Stimulated activated CD4-positive, alpha-beta T cell treated with anti-CD3 and anti-CD28 coated beads, TNF-alpha, amount 100 ng/mL, for 4 hours (primary cell): ENCODE data around the gene SAMD8.
"Not testable (repeated sequence)": the region's sequence is repeated elsewhere in the genome, so short reads cannot be mapped to it uniquely, and the experiment has no call there.

Experiments
- DNase-seq, 3 experiments: peaks; one replicate each; pipeline ENCODE4 v3.0.0-alpha.2; 2020; ENCODE audit warnings: low read depth in 3 of 3

The SAMD8 gene

GRCh38 chr10:75140246-75140645 lies 28.8 kb downstream of the SAMD8 start:
- DNase-seq = no peak

- DNase-seq = no peak
These were observed 31.9 kb downstream of the SAMD8 start for GRCh38 chr10:75143353-75143752.

- DNase-seq = no peak
These were observed 34.1 kb downstream of the SAMD8 start for GRCh38 chr10:75145590-75145989.

DNA sequence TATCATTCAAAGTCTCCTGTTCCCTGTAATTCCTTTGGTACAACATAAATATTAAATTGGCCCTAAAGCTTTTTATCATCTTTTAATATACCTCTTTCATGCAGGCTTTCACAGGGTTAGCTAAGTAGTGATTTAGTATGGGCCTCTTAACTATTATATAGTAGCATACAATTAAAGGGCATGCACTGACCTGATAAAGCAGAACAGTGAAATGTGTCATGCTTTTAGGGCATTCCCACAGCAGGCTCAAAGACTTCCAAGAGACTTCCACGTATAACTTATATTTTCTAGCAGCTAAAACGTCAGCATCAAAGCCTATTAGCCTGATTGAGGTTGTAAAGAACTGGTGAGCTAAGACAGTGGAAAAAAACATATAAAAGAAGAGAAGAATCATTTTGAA lies 35.3 kb downstream of the SAMD8 start:
- DNase-seq = no peak

- no peak for DNase-seq
These were observed 39.2 kb downstream of the SAMD8 start for GRCh38 chr10:75150656-75151055.

- DNase-seq = no peak
These were observed 48.1 kb downstream of the SAMD8 start for GRCh38 chr10:75159519-75159918.

DNA sequence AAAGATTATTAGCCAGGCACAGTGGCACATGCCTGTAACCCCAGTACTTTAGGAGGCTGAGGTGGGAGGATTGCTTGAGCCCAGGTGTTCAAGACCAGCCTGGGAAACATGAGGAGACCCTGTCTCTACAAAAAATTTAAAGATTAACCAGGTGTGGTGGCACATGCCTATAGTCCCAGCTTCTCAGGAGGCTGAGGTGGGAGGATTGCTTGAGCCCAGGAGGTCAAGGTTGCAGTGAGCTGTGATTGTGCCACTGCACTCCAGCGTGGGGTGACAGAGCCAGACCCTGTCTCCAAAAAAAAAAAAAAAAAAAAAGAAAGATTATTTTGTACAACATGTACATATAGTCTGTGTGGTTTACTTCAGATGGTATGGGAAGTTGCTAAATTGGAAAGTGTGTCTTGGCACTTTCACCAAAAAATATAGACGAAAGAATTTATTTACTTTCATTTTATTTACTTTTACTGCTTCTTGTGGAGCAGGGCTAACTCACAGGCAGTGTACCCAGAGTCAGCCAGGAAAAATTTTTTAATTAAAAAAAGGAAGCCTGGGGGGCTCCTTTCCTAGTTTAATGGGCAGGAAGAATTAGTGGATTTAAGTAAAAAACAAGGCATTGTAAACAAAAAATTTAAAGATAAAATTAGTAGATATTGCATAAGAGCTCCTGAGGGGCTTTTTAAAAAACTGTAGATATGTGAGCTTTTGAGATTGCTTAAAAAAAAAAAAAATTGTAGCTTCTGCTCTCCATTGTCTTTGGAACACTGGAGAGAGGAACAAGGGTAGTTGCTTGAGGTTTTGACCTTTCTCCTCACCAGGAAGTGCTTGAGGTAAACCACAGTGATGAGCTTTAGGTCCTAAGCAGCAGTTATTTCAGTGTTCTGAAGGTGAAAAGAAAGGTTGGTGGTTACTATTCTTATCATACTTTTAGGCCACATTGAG lies 54.5 kb downstream of the SAMD8 start:
- DNase-seq = no peak

- no peak for DNase-seq
These were observed 55.1 kb downstream of the SAMD8 start for GRCh38 chr10:75166623-75166972.

DNA sequence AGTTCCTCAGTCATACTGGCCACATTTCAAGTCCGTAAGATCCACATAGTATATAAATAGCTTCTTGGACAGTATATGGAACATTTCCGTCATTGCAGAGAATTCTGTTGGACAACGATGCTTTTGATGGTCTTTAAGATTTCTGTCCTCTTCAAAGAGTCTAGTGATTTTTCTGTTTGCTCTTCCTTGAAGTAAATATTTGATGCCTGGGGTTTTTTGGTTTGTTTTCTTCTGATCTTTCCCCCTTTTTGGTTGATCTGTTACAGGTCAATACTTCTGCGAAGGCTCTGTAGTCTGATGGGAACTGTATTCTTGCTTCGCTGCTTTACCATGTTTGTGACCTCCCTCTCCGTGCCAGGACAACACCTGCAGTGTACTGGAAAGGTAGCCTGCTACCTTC lies 56.8 kb downstream of the SAMD8 start:
- no peak for DNase-seq

DNA sequence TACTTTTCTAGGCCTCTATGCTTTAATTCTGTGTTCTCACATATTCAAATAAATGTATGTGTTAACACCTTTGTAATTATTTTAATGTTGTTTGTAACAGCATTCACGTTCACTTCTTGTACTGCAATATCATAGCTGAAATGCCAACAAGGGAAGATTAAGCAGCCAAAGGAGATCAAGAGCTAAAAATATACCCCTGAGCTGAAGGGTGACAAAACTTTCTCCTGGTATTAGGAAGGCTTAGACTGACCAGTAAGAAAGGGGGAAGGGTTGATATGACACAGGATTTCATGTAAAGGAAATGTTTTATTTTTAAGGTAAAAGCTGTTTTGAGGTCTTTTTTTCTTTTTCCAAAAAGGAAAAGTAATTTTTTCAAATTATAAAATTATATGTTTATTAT lies 58.8 kb downstream of the SAMD8 start:
- no peak for DNase-seq

DNA sequence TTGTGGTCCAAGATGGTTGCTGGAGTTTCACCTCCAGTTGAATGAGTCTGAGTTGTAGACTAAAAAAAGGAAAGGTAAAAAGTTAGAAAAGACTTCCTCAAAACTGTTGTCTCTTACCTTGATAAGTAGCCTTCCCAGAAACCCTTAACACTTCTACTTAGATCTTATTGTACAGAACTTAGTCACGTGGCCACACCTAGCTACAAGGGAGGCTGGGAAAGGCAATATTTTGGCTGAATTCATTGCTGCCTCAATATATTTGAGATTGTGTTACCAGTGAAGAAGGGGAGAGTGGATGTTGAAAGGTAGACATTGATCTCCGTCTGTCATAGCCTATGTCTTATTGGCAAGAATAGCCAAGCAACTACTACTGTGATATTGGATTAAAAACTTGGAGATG lies 63.6 kb downstream of the SAMD8 start:
- DNase-seq = no peak

DNA sequence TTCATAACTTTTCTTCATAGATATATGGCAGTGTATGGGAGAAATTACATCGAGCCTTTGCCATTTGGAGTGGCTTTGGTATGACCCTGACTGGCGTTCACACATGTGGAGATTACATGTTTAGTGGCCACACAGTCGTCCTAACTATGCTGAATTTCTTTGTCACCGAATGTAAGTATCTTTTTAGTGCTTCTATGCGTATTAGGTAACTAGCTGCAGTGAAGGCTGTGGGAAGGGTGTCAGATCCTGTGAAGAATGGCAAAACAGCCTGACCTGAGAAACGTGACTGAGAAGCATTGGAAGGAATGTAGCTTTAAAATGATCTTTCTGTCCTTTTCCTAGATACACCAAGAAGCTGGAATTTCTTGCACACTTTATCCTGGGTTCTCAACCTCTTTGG lies 64.6 kb downstream of the SAMD8 start:
- no peak for DNase-seq

DNA sequence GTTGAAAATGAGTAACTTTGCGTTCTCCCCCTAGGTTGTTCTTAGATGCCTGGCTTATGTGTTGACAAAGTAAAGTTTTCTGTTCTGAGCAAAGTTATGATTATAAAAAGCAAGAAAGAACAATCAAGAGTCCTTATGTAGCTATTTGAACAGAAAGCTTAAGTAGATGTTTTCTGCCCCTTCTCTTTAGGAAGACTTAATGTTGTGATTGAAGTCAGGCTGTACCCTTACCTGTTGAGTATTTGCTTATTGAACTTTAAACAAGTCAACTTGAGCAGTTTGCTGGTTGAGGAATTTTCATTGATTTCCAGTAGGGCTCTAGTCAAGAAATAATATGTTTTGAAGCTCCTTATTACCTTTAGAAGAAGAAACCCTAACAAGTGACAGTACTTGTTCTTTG lies 65.3 kb downstream of the SAMD8 start:
- no peak for DNase-seq

DNA sequence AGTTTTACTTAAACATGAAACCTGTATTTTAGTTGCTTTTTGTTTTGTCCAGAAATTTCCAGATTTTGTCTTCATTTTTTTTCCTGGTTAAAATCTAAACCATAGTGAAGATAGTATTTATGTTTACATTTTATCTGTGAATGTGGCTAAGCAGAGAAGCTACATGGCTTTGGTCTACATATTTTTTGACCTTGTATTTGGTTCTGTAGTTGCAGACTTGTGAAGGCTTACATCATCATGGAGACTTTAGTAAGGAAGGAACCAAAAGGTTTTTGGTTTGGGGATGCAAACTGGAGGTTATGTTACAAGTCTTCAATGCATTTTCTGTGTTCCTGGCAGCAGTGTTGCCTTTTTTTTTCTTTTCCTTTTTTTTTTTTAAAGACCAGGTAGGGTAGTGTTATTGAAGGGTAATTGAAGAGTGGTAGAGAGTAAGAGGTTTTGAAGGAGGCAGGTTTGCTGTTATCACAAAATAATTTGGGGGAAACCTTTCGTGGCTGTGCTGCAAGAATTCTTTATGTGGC lies 68.3 kb downstream of the SAMD8 start:
- DNase-seq = no peak

DNA sequence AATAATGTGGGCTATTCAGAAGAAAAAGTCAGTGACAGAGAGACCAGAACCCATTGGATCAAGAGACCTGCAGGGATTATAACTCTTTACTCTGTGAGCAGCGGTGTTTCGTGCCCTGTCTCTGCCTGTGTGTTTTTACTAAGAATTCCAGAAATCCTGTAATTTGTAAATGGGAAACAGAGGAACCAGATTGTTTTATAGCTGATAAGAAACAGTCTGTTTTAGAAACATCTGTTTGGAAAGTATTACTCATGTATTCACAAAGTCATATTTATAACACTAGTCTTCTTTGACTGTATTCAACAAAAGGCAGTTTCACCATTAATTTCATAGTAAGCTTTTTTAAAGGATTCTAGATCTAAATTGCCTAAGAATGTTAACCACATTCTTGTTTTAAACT lies 69.1 kb downstream of the SAMD8 start:
- DNase-seq = no peak

- no peak for DNase-seq
These were observed 69.6 kb downstream of the SAMD8 start for GRCh38 chr10:75181073-75181472.

- no peak for DNase-seq
These were observed 74.9 kb downstream of the SAMD8 start for GRCh38 chr10:75186310-75186709.

DNA sequence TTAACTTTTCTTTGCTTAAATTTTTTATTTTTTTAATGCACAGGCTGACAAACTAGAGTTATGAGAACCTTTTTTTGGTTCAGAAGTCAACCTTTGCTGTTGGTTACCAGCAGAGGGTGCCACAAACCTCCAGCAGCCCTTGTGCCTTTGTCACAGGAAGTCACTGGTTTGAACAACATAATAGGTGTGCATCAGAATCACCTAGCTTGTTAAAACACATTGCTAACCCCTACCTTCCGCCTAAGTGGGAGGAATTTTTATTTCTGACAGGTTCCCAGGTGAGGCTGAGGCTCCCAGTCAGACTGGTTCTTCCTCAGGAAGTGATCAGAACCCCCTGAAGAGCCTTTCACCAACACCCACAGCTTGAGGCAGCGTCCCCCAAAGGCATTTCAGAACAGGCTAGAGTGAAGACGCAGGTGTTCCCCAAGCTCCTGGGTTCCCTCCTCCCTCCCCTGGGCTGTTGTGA lies 76.5 kb downstream of the SAMD8 start:
- peak; percentile 17 to 51 (median 31) for DNase-seq

- not testable (repeated sequence) for DNase-seq
These were observed 77.1 kb downstream of the SAMD8 start for GRCh38 chr10:75188522-75188921.

- DNase-seq = no peak
These were observed 78.0 kb downstream of the SAMD8 start for GRCh38 chr10:75189266-75190096.

DNA sequence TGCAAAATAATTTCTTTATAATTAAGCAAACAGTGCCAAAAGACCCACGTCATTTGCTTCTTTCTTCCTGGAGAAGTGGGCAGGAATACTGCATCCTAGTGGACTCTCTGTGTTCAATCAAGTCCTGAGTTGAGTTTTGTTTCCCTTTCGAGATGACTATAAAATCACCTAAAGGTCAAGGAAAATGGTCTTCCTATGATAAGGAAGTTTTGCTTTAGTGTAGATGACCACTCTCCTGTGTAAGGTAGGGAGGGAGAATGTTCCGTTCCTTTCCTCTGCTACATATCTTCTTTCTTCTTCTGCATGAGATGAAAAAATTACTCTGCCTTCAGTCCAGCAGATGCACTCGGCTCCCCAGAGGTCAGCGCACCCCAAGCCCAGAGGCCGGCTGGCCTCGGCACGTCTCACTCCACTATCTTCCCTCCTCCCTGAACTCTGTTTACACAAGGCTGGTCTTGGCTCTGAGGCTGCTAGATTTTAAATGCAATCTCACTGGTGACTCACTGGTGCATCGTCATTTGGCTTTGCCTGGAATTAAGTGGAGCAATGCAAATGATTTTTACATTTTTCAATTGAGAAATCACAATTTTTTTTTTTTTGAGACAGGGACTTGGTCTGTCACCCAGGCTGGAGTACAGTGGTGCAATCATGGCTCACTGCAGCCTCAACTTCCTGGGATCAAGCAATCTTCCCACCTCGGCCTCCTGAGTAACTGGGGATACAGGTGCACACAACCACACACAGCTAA lies 80.5 kb downstream of the SAMD8 start:
- no peak for DNase-seq

DNA sequence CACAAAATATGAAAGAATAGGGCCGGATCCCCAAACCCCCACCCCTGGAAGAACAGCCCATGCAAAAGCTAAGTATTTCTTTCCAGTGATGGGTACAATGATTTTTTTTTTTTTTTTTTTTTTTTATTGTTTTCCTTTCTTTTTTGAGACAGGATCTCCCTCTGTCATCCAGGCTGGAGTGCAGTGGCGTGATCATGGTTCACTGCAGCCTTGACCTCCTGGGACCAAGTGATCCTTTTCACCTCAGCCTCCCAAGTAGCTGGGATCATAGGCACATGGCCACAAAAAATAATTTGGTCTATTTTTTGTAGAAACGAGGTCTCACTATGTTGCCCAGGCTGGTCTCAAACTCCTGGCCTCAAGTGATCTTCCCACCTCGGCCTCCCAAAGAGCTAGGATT lies 83.2 kb downstream of the SAMD8 start:
- not testable (repeated sequence) for DNase-seq
